Neuron (in vitro differentiated cells): ENCODE measurements around the gene PODXL.
A peak's percentile ranks its signal among the peaks of the same experiment; 100 is the strongest.

Experiments
- H2AFZ ChIP-seq: one replicate; pipeline ENCODE4 v1.6.1; 2013; ENCODE audit warnings: low read depth, mild to moderate bottlenecking, inconsistent platforms, low read length, moderate library complexity
- H3K27me3 ChIP-seq: one replicate; pipeline ENCODE4 v1.6.1; 2013; ENCODE audit warnings: low read length; ENCODE audit not compliant: insufficient read depth
- H3K36me3 ChIP-seq: one replicate; pipeline ENCODE4 v1.6.1; 2013; ENCODE audit warnings: low read length; ENCODE audit not compliant: insufficient read depth
- H3K4me1 ChIP-seq: one replicate; pipeline ENCODE4 v1.6.1; 2013; ENCODE audit warnings: low read length; ENCODE audit not compliant: insufficient read depth
- H3K4me3 ChIP-seq: 2 replicates; pipeline ENCODE4 v1.5.1; 2013; ENCODE audit warnings: mild to moderate bottlenecking, low read length, moderate library complexity
- H3K9me3 ChIP-seq: one replicate; pipeline ENCODE4 v1.6.1; 2013; ENCODE audit warnings: low read length

Gene PODXL

GRCh38 chr7:131586259-131586658 lies 29.8 kb upstream of the PODXL start:
- H3K9me3 ChIP-seq: no peaks in the 10 kb centered on the region
- no peaks in the 10 kb centered on the region for H3K36me3 ChIP-seq
- peaks cover 24% of the 10 kb centered on the region for H3K4me1 ChIP-seq
- H2AFZ ChIP-seq: no peak overlapping the region
- H3K4me3 ChIP-seq: no peak overlapping the region
- H3K27me3 ChIP-seq: no peaks in the 10 kb centered on the region

- no peaks in the 10 kb centered on the region for H3K9me3 ChIP-seq
- peaks cover 11% of the 10 kb centered on the region for H3K4me1 ChIP-seq
- no peak overlapping the region for H3K4me3 ChIP-seq
- no peaks in the 10 kb centered on the region for H3K27me3 ChIP-seq
- H2AFZ ChIP-seq: no peak overlapping the region
- H3K36me3 ChIP-seq: no peaks in the 10 kb centered on the region
Observed at GRCh38 chr7:131583430-131583829, 27.0 kb upstream of the PODXL start.

DNA sequence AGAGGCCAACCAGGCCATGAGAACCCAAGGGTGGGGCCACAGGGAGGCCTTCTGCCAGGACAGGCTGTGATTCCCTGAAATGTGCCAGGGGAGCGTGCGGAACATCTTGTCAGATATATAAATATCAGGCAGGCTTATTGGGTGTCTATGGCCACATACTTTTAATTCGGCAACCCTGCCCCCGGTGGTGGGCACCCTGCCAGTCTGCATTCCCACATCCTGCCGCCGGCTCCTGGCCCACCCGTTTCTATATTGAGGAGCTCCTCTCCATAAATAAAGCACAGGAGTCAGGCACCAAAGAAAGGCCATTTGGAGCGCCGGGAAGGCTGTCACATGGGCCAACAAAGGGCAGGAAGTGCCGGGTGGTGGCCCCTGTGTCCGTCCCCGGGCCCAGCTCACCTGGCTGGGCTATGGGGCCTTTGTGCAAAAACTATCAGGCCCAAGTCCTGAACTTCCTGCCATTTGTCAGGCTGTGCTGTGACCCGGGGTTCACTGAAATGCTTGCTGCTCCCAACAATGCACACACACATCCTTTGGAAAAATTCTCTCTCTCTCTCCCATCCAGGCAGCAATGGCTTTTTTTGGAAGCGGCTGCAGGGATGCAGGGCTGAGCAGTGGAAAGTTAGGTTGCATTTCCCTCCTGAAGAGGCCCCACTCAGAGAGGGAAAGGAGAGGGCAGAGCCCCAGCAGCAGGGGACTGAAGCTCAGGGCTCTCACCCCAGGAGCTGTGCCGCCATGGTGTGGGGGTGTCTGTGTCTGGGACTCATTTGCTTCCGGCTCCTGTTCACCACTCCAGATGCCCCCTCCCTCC lies 25.0 kb upstream of the PODXL start:
- no peak overlapping the region for H3K4me3 ChIP-seq
- H3K4me1 ChIP-seq: peaks cover 7% of the 10 kb centered on the region
- H3K27me3 ChIP-seq: no peaks in the 10 kb centered on the region
- H2AFZ ChIP-seq: peak overlapping the region; percentile 38
- H3K36me3 ChIP-seq: no peaks in the 10 kb centered on the region
- H3K9me3 ChIP-seq: no peaks in the 10 kb centered on the region

DNA sequence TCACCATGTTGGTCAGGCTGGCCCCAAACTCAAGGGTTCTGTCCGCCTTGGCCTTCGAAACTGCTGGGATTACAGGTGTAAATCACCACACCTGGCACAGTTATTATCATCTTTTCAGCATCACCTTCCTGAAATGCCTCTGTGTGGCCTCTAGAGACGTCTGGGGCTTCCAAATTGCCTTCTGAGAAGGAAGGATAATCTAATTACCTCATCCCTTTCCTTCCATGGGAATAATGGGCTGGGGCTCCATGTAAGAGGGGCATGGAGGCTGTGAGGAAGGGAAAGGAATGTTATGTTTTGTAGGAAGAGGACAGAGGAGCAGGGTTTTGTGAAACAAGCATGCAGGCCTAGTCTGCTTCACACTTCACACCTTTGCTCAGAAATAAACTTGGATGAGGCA lies 22.2 kb upstream of the PODXL start:
- no peaks in the 10 kb centered on the region for H3K27me3 ChIP-seq
- H3K9me3 ChIP-seq: no peaks in the 10 kb centered on the region
- H3K36me3 ChIP-seq: no peaks in the 10 kb centered on the region
- peaks cover 7% of the 10 kb centered on the region for H3K4me1 ChIP-seq
- no peak overlapping the region for H2AFZ ChIP-seq
- no peak overlapping the region for H3K4me3 ChIP-seq

- Histone ChIP-seq H3K4me3 (no peak overlapping the region), H3K27me3 (no peaks in the 10 kb centered on the region), H3K36me3 (no peaks in the 10 kb centered on the region), H2AFZ (no peak overlapping the region), H3K4me1 (peaks cover 7% of the 10 kb centered on the region), H3K9me3 (no peaks in the 10 kb centered on the region)
Observed at GRCh38 chr7:131574741-131575140, 18.3 kb upstream of the PODXL start.

- Histone ChIP-seq H2AFZ (no peak overlapping the region), H3K27me3 (no peaks in the 10 kb centered on the region), H3K4me1 (peaks cover 27% of the 10 kb centered on the region), H3K9me3 (no peaks in the 10 kb centered on the region), H3K4me3 (no peak overlapping the region), H3K36me3 (no peaks in the 10 kb centered on the region)
Observed at GRCh38 chr7:131570401-131570800, 14.0 kb upstream of the PODXL start.

- H3K4me3 ChIP-seq: no peak overlapping the region
- H2AFZ ChIP-seq: no peak overlapping the region
- H3K9me3 ChIP-seq: no peaks in the 10 kb centered on the region
- peaks cover 27% of the 10 kb centered on the region for H3K4me1 ChIP-seq
- no peaks in the 10 kb centered on the region for H3K36me3 ChIP-seq
- no peaks in the 10 kb centered on the region for H3K27me3 ChIP-seq
Observed at GRCh38 chr7:131568970-131569369, 12.5 kb upstream of the PODXL start.

DNA sequence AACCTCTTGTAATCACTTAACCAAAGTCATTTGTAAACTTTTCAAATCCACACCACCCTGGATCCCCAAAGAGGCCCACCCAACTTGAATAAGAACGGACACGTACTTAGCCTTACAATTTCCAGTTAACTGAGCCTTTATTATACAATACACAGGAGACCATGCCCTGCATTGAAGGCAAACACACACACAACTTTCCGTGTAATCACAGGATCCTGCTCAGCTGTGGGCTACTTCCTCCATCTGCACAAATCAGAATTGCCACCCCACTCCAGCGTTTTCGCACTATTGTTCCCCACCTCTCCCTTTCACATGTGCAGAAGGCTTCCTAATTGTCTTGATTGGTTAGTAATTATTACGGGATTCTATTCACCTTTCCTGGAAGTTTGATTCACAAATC lies 12.1 kb upstream of the PODXL start:
- Histone ChIP-seq H3K27me3 (no peaks in the 10 kb centered on the region), H3K36me3 (no peaks in the 10 kb centered on the region), H3K4me3 (no peak overlapping the region), H3K9me3 (no peaks in the 10 kb centered on the region), H2AFZ (no peak overlapping the region), H3K4me1 (peaks cover 27% of the 10 kb centered on the region)

- no peaks in the 10 kb centered on the region for H3K36me3 ChIP-seq
- H2AFZ ChIP-seq: no peak overlapping the region
- H3K4me1 ChIP-seq: peaks cover 19% of the 10 kb centered on the region
Observed at GRCh38 chr7:131564640-131565039, 8.2 kb upstream of the PODXL start.

DNA sequence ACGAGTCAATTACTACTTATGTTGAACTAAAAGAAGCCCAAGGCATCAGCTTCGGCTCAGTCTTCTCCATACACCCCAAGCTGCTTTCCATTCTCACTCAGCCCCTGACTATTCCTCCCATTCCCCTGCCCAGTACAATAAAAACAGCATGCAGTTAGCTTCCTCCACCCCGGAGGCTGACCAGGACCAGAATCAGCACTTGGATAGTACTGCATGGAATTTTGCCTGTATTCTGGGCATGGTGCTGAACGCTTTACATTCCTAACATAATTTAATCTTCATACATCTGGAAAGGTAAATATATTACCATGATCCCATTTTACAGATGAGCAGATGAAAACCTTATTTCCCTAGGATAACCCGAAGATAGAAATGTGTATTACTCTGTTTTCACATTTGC lies 7.5 kb upstream of the PODXL start:
- H3K36me3 ChIP-seq: no peaks in the 10 kb centered on the region
- H3K4me1 ChIP-seq: peaks cover 12% of the 10 kb centered on the region
- no peak overlapping the region for H3K4me3 ChIP-seq
- H3K9me3 ChIP-seq: no peaks in the 10 kb centered on the region
- H2AFZ ChIP-seq: no peak overlapping the region
- H3K27me3 ChIP-seq: no peaks in the 10 kb centered on the region

More at GRCh38 chr7:131564640-131565039, 8.2 kb upstream of the PODXL start:
- Histone ChIP-seq H3K27me3 (no peaks in the 10 kb centered on the region), H3K4me3 (no peak overlapping the region), H3K9me3 (no peaks in the 10 kb centered on the region)

GRCh38 chr7:131562941-131563340 lies 6.5 kb upstream of the PODXL start:
- Histone ChIP-seq H3K9me3 (no peaks in the 10 kb centered on the region), H3K36me3 (no peaks in the 10 kb centered on the region), H3K27me3 (no peaks in the 10 kb centered on the region), H2AFZ (no peak overlapping the region), H3K4me3 (no peak overlapping the region), H3K4me1 (peaks cover 11% of the 10 kb centered on the region)

GRCh38 chr7:131560061-131560460 lies 3.6 kb upstream of the PODXL start:
- H2AFZ ChIP-seq: no peak overlapping the region

DNA sequence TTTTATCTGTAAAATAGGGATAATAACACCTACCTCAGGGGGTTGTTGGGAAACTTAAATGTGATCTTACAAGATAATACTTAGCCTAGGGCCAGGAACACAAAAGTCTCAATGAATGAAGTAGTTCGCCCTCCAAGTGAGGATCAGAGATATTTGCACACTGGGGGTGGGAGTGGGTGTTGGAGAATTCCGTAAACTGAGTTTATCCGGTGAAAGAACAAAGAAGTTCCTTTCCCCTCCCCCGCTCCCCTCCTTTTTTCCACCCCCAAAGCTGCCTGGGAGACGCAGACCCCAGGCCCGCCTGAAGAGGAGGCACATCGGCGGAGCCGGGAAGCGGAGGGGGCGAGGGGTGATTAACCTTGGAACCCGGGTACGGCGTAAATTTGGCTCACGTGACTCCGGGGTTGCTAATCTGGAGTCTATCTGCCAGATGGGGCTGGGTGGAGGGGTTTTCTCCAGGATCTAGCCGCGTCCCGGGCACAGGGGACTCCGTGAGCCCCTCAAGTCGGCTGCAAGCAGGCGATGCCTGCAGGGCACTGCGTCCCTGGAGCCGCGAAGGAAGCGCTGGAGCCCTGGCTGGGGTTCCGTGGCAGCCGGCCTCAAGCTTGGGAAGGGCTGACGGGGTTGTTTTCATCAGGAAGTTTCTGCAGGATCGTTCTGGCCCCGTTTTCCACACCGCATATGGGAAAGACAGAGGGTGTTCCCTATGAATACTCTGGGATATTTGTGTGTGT lies 1.4 kb upstream of the PODXL start:
- H2AFZ ChIP-seq: peak overlapping the region; percentile 80
- peak overlapping the region; percentile 83 for H3K4me3 ChIP-seq
- H3K27me3 ChIP-seq: no peaks in the 10 kb centered on the region
- H3K36me3 ChIP-seq: peaks cover 3% of the 10 kb centered on the region
- no peaks in the 10 kb centered on the region for H3K9me3 ChIP-seq
- H3K4me1 ChIP-seq: peaks cover 39% of the 10 kb centered on the region

More at GRCh38 chr7:131560061-131560460, 3.6 kb upstream of the PODXL start:
- no peaks in the 10 kb centered on the region for H3K27me3 ChIP-seq
- no peak overlapping the region for H3K4me3 ChIP-seq
- H3K4me1 ChIP-seq: peaks cover 19% of the 10 kb centered on the region
- no peaks in the 10 kb centered on the region for H3K9me3 ChIP-seq
- no peaks in the 10 kb centered on the region for H3K36me3 ChIP-seq
